Measurements from ENCODE around the gene SEPTIN7. TPM values are rescaled to one million over a fixed set of nuclear protein-coding genes. Genes with fewer than 3 reads are reported as not detected.

SEPTIN7 gene
- total RNA-seq, 2 experiments from 2014 or later, result 175 to 270 TPM

- ChIA-PET CTCF (ENCODE audit: unreplicated experiment) (no interaction called here), POLR2A (interaction anchor here (0.7 to 1.2 kb wide), 5 partner anchors 9 to 19 kb away, joined by 3 to 6 read pairs (median 3); partner anchors contain the start of gene SEPTIN7)
- TF ChIP-seq CTCF (conservative IDR thresholded peaks at IDR 0.05; ENCODE audit: low read length) (no peak), EZH2phosphoT487 (IDR thresholded peaks at IDR 0.05; ENCODE audit: borderline replicate concordance, low read depth, low read length) (no peak)
- Histone ChIP-seq H3K9me2 (ENCODE audit: insufficient read depth, low read length) (no peaks in the 10 kb centered on the region), H3K36me3 (ENCODE audit: insufficient read depth, low read length) (no peaks in the 10 kb centered on the region), H4K20me1 (ENCODE audit: insufficient read depth, low read length) (no peaks in the 10 kb centered on the region), H3K9me3 (ENCODE audit: low read length) (no peaks in the 10 kb centered on the region), H3K4me1 (ENCODE audit: insufficient read depth, low read length, poor library complexity, severe bottlenecking) (no peaks in the 10 kb centered on the region), H3K4me3 (ENCODE audit: low read depth, low read length, poor library complexity, severe bottlenecking) (no peak overlapping the region), H3K4me2 (ENCODE audit: low read length) (no peak overlapping the region), H3K79me2 (ENCODE audit: insufficient read depth, low read depth, low read length) (no peaks in the 10 kb centered on the region), H3K27ac (ENCODE audit: low read depth, low read length, poor library complexity, severe bottlenecking) (no peak overlapping the region), H2AFZ (ENCODE audit: low read length) (no peak overlapping the region)
- BruUV-seq (replicated peaks), result no TSS peak
- DNase-seq (ENCODE audit: low spot score), result no peak
- intact Hi-C loops (cut with micrococcal nuclease; ENCODE audit: unreplicated experiment), result no loop called here
Observed at GRCh38 chr7:35781767-35782515, 18.9 kb upstream of the SEPTIN7 start.

GRCh38 chr7:35784332-35784731, 16.5 kb upstream of the SEPTIN7 start:
- H3K9me2 ChIP-seq (ENCODE audit: insufficient read depth, low read length), result no peaks in the 10 kb centered on the region
- H2AFZ ChIP-seq (ENCODE audit: low read length), result no peak overlapping the region
- intact Hi-C loops (cut with micrococcal nuclease; ENCODE audit: unreplicated experiment), result no loop called here
- DNase-seq (ENCODE audit: low spot score), result no peak
- no peaks in the 10 kb centered on the region for H3K9me3 ChIP-seq (ENCODE audit: low read length)
- TF ChIP-seq CTCF (conservative IDR thresholded peaks at IDR 0.05; ENCODE audit: low read length), result no peak
- TF ChIP-seq EZH2phosphoT487 (IDR thresholded peaks at IDR 0.05; ENCODE audit: borderline replicate concordance, low read depth, low read length), result no peak
- H3K4me2 ChIP-seq (ENCODE audit: low read length), result no peak overlapping the region
- CTCF ChIA-PET (ENCODE audit: unreplicated experiment), result no interaction called here
- no peak overlapping the region for H3K4me3 ChIP-seq (ENCODE audit: low read depth, low read length, poor library complexity, severe bottlenecking)
- no TSS peak for BruUV-seq (replicated peaks)
- no peaks in the 10 kb centered on the region for H3K79me2 ChIP-seq (ENCODE audit: insufficient read depth, low read depth, low read length)
- H4K20me1 ChIP-seq (ENCODE audit: insufficient read depth, low read length), result no peaks in the 10 kb centered on the region
- POLR2A ChIA-PET, result interaction anchor here (0.6 to 1.5 kb wide), 7 partner anchors 11 to 389 kb away, joined by 3 to 7 read pairs (median 3); no protein-coding TSS in a partner anchor
- no peaks in the 10 kb centered on the region for H3K36me3 ChIP-seq (ENCODE audit: insufficient read depth, low read length)
- H3K4me1 ChIP-seq (ENCODE audit: insufficient read depth, low read length, poor library complexity, severe bottlenecking), result no peaks in the 10 kb centered on the region
- no peak overlapping the region for H3K27ac ChIP-seq (ENCODE audit: low read depth, low read length, poor library complexity, severe bottlenecking)

DNA sequence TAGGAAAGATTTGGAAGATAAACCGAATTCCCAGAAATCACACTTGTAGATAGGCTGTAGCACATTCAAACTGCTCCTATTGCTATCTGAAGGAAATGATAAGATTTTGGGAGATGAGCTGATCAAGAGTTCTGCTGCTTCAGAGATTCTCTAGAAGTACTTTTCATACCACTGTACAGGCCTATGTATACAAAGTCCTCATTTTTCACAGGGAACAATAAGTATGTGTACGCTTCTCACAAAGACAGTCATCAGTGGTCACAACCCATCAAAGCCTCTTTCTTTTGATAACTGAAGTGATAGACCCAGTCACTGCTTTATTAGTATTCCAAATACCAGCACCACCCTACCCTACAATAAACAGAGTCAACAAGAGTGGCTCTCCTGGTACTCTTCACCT, 15.6 kb upstream of the SEPTIN7 start:
- Histone ChIP-seq H3K4me1 (ENCODE audit: insufficient read depth, low read length, poor library complexity, severe bottlenecking) (no peaks in the 10 kb centered on the region), H3K9me3 (ENCODE audit: low read length) (no peaks in the 10 kb centered on the region), H4K20me1 (ENCODE audit: insufficient read depth, low read length) (no peaks in the 10 kb centered on the region), H3K4me2 (ENCODE audit: low read length) (no peak overlapping the region), H2AFZ (ENCODE audit: low read length) (no peak overlapping the region), H3K27ac (ENCODE audit: low read depth, low read length, poor library complexity, severe bottlenecking) (no peak overlapping the region), H3K4me3 (ENCODE audit: low read depth, low read length, poor library complexity, severe bottlenecking) (no peak overlapping the region), H3K9me2 (ENCODE audit: insufficient read depth, low read length) (no peaks in the 10 kb centered on the region), H3K36me3 (ENCODE audit: insufficient read depth, low read length) (no peaks in the 10 kb centered on the region), H3K79me2 (ENCODE audit: insufficient read depth, low read depth, low read length) (no peaks in the 10 kb centered on the region)
- DNase-seq (ENCODE audit: low spot score), result no peak
- intact Hi-C loops (cut with micrococcal nuclease; ENCODE audit: unreplicated experiment), result no loop called here
- POLR2A ChIA-PET, result interaction anchor here (1.0 to 1.5 kb wide), 4 partner anchors 10 to 16 kb away, joined by 3 to 7 read pairs (median 4); no protein-coding TSS in a partner anchor
- BruUV-seq (replicated peaks), result no TSS peak
- CTCF ChIA-PET (ENCODE audit: unreplicated experiment), result interaction anchor here (0.6 kb wide), 1 partner anchor 15 kb away, joined by 3 read pairs; no protein-coding TSS in a partner anchor
- TF ChIP-seq EZH2phosphoT487 (IDR thresholded peaks at IDR 0.05; ENCODE audit: borderline replicate concordance, low read depth, low read length), result no peak
- TF ChIP-seq CTCF (conservative IDR thresholded peaks at IDR 0.05; ENCODE audit: low read length), result no peak
